ENCODE results near the gene ENAM. TPM values are rescaled to one million over a fixed set of nuclear protein-coding genes. Genes with fewer than 3 reads are reported as not detected.
"Not testable (repeated sequence)": the region's sequence is repeated elsewhere in the genome, so short reads cannot be mapped to it uniquely, and the experiment has no call there.

ENAM gene
- total and polyA plus RNA-seq, 4 donors, result 0.06 to 0.46 TPM; not detected in 2

DNA sequence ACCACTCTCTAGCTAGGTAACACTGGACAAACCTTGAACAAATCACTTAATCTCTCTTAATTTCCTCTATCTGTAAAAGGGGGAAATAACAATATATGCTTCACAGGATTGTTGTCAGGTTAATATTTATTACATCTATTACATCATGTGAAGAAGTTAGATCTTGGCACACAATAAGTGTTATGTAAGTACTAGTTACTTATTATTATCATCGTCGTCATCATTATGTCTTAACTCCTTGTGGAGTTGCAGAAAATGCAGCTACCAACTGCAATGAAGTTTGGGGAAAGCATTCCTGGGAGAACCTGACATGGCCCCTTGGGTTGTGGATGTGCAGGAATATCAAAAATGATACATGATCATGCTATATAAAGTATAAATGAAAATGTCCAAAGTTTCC is 42.5 kb downstream of the ENAM start:
- no peaks in the 10 kb centered on the region for H3K4me1 ChIP-seq (ENCODE audit: control insufficient read depth, insufficient read depth, low read length)
- H3K27me3 ChIP-seq (ENCODE audit: control insufficient read depth, insufficient read depth, low read length), result no peaks in the 10 kb centered on the region
- H3K36me3 ChIP-seq (ENCODE audit: control insufficient read depth, insufficient read depth, low read length), result no peaks in the 10 kb centered on the region
- no peak for DNase-seq (ENCODE audit: low read depth in 4 of 6, low spot score in 6 of 6)
- H3K9me3 ChIP-seq (ENCODE audit: control insufficient read depth, insufficient read depth, low read length), result no peaks in the 10 kb centered on the region
- no peak overlapping the region for H3K4me3 ChIP-seq (ENCODE audit: low read depth, low read length)
- WGBS (ENCODE audit: insufficient coverage), result no CpG with 5 or more reads among the region's 2 CpGs
- no peak overlapping the region for H3K27ac ChIP-seq (ENCODE audit: low read depth, low read length)

DNA sequence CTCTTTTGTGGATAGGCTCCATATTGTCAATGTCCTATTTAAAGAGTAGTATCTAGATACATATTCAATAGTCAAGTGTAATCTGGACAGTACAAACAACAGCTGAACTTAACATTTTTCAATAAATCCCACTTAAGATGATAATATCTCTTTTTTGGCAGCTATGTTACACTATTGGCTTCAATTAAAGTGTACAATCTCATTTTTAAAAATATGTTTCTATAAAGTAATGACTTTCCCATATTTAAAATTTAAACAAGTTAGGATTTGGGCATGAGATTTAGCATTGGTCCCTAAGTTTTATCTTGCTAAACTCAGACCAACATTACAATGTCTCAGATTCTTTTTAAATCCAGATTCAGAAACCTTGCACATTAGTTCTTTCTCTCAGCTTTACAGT is 45.6 kb downstream of the ENAM start:
- Histone ChIP-seq H3K27me3 (ENCODE audit: control insufficient read depth, insufficient read depth, low read length) (no peaks in the 10 kb centered on the region), H3K36me3 (ENCODE audit: control insufficient read depth, insufficient read depth, low read length) (no peaks in the 10 kb centered on the region), H3K4me3 (ENCODE audit: low read depth, low read length) (no peak overlapping the region), H3K9me3 (ENCODE audit: control insufficient read depth, insufficient read depth, low read length) (no peaks in the 10 kb centered on the region), H3K27ac (ENCODE audit: low read depth, low read length) (no peak overlapping the region), H3K4me1 (ENCODE audit: control insufficient read depth, insufficient read depth, low read length) (no peaks in the 10 kb centered on the region)
- no peak for DNase-seq (ENCODE audit: low read depth in 4 of 6, low spot score in 6 of 6)

DNA sequence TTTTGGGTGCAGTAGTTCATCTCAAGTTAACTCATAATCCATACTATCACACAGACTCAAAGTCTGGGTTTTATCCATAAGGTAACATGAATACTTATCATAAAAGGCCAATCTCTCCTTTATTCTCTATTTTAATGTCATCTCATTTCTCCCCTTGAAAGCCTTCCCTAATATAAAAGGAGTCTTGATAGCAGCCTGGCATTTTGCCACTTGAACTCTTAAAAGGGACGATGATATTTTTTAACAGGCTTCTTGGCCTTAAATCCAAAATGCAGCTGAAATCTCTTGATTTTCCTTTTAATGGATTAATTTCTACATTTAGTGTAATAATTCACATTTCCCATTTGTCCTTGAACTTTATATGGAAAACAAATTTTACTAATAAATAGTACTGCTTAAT is 46.2 kb downstream of the ENAM start:
- no peaks in the 10 kb centered on the region for H3K27me3 ChIP-seq (ENCODE audit: control insufficient read depth, insufficient read depth, low read length)
- no peaks in the 10 kb centered on the region for H3K36me3 ChIP-seq (ENCODE audit: control insufficient read depth, insufficient read depth, low read length)
- H3K4me1 ChIP-seq (ENCODE audit: control insufficient read depth, insufficient read depth, low read length), result no peaks in the 10 kb centered on the region
- WGBS (ENCODE audit: insufficient coverage), result no CpG with 5 or more reads among the region's 1 CpG
- H3K9me3 ChIP-seq (ENCODE audit: control insufficient read depth, insufficient read depth, low read length), result no peaks in the 10 kb centered on the region
- no peak overlapping the region for H3K4me3 ChIP-seq (ENCODE audit: low read depth, low read length)
- no peak overlapping the region for H3K27ac ChIP-seq (ENCODE audit: low read depth, low read length)
- no peak for DNase-seq (ENCODE audit: low read depth in 4 of 6, low spot score in 6 of 6)

DNA sequence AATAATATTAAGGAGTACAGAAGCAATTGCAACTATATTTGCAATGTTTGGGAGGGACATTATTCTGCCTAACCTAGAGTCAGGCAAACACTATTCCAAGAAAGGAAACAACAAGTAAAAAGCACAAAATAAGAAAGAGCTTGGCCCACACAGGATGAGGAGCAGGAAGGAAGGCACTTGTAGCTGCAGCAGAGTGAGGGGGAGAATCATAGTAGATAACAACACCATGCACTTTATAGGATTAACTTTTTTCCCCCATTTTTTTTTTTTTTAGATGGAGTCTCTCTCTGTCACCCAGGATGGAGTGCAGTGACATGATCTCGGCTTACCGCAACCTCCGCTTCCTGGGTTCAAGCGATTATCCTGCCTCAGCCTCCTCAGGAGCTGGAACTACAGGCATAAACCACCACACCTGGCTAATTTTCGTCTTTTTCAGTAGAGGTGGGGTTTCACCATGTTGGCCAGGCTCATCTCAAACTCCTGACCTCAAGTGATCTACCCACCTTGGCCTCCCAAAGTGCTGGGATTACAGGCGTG is 48.1 kb downstream of the ENAM start:
- 83% methylated on average over 2 of the region's 6 CpGs for WGBS (ENCODE audit: insufficient coverage)
- Histone ChIP-seq H3K27me3 (ENCODE audit: control insufficient read depth, insufficient read depth, low read length) (no peaks in the 10 kb centered on the region), H3K4me3 (ENCODE audit: low read depth, low read length) (no peak overlapping the region), H3K4me1 (ENCODE audit: control insufficient read depth, insufficient read depth, low read length) (no peaks in the 10 kb centered on the region), H3K27ac (ENCODE audit: low read depth, low read length) (no peak overlapping the region), H3K9me3 (ENCODE audit: control insufficient read depth, insufficient read depth, low read length) (no peaks in the 10 kb centered on the region), H3K36me3 (ENCODE audit: control insufficient read depth, insufficient read depth, low read length) (no peaks in the 10 kb centered on the region)
- no peak for DNase-seq (ENCODE audit: low read depth in 4 of 6, low spot score in 6 of 6)

DNA sequence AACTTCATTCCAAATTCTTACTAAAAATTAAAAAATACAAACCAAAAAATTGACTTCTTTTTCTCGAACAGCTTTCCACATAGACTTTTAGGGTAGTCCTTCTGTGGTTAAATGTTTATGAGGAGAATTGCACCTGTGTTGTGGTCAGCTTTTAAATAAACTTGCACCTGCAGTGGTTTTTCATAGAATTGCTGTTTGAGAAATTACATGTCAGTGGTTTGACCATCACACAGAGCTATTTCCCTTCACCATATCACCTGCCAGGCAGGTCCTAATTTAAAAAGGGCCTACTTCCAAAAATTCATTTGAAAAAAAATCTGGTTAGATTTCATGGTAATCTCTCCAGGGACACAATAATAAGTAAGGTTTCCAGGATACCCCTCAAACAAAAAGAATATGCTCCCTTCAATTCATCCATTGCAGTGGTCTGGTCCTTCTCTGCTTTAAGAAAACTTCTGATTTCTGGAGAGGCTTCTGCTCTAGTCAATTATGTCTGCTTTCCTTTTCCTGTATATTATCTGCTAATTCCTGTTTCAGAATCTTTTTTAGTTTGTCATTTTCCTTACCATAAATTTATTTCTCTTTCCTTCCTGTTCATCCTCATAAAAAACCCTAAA is 49.9 kb downstream of the ENAM start:
- no peaks in the 10 kb centered on the region for H3K27me3 ChIP-seq (ENCODE audit: control insufficient read depth, insufficient read depth, low read length)
- no peak overlapping the region for H3K27ac ChIP-seq (ENCODE audit: low read depth, low read length)
- no CpG with 5 or more reads among the region's 1 CpG for WGBS (ENCODE audit: insufficient coverage)
- no peak for DNase-seq (ENCODE audit: low read depth in 4 of 6, low spot score in 6 of 6)
- H3K4me3 ChIP-seq (ENCODE audit: low read depth, low read length), result no peak overlapping the region
- no peaks in the 10 kb centered on the region for H3K36me3 ChIP-seq (ENCODE audit: control insufficient read depth, insufficient read depth, low read length)
- H3K9me3 ChIP-seq (ENCODE audit: control insufficient read depth, insufficient read depth, low read length), result no peaks in the 10 kb centered on the region
- H3K4me1 ChIP-seq (ENCODE audit: control insufficient read depth, insufficient read depth, low read length), result no peaks in the 10 kb centered on the region

DNA sequence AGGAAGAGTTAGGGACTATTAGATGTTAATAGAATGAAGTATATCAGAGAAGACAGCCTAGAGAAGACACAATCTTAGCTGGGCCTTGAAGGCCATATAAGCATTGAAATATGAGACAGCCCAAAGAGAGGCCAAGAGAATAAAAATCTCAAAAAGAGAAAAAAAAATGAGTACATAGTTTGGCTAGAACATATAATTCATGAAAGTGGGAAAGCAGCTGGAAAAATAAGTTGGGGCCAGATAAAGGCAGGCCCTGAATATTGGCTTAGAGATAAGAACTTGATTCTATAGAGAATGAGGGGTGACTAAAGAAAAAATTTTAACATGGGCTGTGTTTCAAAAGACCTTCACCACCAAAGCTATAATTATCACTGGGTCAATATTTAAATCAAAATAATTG is 52.4 kb downstream of the ENAM start:
- H3K27ac ChIP-seq (ENCODE audit: low read depth, low read length), result no peak overlapping the region
- no peaks in the 10 kb centered on the region for H3K9me3 ChIP-seq (ENCODE audit: control insufficient read depth, insufficient read depth, low read length)
- no peaks in the 10 kb centered on the region for H3K27me3 ChIP-seq (ENCODE audit: control insufficient read depth, insufficient read depth, low read length)
- DNase-seq (ENCODE audit: low read depth in 4 of 6, low spot score in 6 of 6), result no peak
- no peaks in the 10 kb centered on the region for H3K4me1 ChIP-seq (ENCODE audit: control insufficient read depth, insufficient read depth, low read length)
- no peak overlapping the region for H3K4me3 ChIP-seq (ENCODE audit: low read depth, low read length)
- H3K36me3 ChIP-seq (ENCODE audit: control insufficient read depth, insufficient read depth, low read length), result no peaks in the 10 kb centered on the region

DNA sequence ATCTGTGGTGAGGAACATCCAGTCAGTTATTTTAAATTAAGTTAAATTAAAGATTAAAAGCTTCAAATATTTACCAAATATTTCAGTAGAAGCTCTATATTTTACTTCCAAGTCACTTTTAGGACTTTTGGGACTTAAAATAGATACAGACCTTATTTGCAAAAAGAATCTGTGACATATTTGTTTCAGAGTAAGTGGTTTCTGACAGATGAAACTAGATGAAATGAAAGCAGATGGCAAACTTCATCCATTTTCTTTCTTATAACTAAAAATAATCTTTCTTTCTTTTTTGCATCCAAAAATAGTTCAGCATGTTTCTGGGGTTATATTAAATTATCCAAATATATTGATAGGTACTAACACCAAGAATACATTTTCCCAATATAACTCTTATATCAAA is 53.2 kb downstream of the ENAM start:
- Histone ChIP-seq H3K4me3 (ENCODE audit: low read depth, low read length) (no peak overlapping the region), H3K4me1 (ENCODE audit: control insufficient read depth, insufficient read depth, low read length) (no peaks in the 10 kb centered on the region)

DNA sequence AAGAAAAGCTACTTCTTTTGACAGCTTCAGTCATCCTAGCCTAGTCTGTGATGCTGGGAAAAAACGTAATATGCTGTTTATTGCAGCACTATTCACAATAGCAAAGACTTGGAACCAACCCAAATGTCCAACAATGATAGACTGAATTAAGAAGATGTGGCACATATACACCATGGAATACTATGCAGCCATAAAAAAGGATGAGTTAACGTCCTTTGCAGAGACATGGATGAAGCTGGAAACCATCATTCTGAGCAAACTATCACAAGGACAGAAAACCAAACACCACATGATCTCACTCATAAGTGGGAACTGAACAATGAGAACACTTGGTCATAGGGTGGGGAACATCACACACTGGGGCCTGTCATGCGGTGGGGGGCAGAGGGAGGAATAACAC is 53.6 kb downstream of the ENAM start:
- H3K4me3 ChIP-seq (ENCODE audit: low read depth, low read length); H3K36me3 ChIP-seq (ENCODE audit: control insufficient read depth, insufficient read depth, low read length); H3K27ac ChIP-seq (ENCODE audit: low read depth, low read length); H3K27me3 ChIP-seq (ENCODE audit: control insufficient read depth, insufficient read depth, low read length); DNase-seq (ENCODE audit: low read depth in 4 of 6, low spot score in 6 of 6); H3K4me1 ChIP-seq (ENCODE audit: control insufficient read depth, insufficient read depth, low read length); H3K9me3 ChIP-seq (ENCODE audit: control insufficient read depth, insufficient read depth, low read length): not testable (repeated sequence)
- 89% methylated on average over 1 of the region's 3 CpGs for WGBS (ENCODE audit: insufficient coverage)

More for the DNA sequence above, 53.2 kb downstream of the ENAM start:
- H3K9me3 ChIP-seq (ENCODE audit: control insufficient read depth, insufficient read depth, low read length), result no peaks in the 10 kb centered on the region
- no peak for DNase-seq (ENCODE audit: low read depth in 4 of 6, low spot score in 6 of 6)
- no peaks in the 10 kb centered on the region for H3K36me3 ChIP-seq (ENCODE audit: control insufficient read depth, insufficient read depth, low read length)
- no peak overlapping the region for H3K27ac ChIP-seq (ENCODE audit: low read depth, low read length)
- no peaks in the 10 kb centered on the region for H3K27me3 ChIP-seq (ENCODE audit: control insufficient read depth, insufficient read depth, low read length)

DNA sequence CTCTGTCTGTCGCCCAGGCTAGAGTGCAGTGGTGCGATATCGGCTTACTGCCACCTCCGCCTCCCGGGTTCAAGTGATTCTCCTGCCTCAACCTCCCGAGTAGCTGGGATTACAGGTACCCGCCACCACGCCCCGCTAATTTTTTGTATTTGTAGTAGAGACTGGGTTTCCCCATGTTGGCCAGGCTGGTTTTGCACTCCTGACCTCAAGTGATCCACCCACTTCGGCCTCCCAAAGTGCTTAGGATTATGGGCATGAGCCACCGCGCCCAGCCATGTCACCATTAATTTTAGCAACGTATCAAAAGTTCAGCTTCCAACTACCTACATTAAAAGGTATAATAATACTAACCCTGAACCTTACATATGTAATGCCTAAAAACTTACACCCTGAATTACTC is 58.8 kb downstream of the ENAM start:
- Histone ChIP-seq H3K27ac (ENCODE audit: low read depth, low read length) (peak overlapping the region; percentile 97), H3K27me3 (ENCODE audit: control insufficient read depth, insufficient read depth, low read length) (no peaks in the 10 kb centered on the region), H3K4me3 (ENCODE audit: low read depth, low read length) (peak overlapping the region; percentile 82), H3K9me3 (ENCODE audit: control insufficient read depth, insufficient read depth, low read length) (no peaks in the 10 kb centered on the region), H3K36me3 (ENCODE audit: control insufficient read depth, insufficient read depth, low read length) (no peaks in the 10 kb centered on the region), H3K4me1 (ENCODE audit: control insufficient read depth, insufficient read depth, low read length) (peaks cover 17% of the 10 kb centered on the region)
- 66% methylated on average over 9 of the region's 13 CpGs for WGBS (ENCODE audit: insufficient coverage)
- DNase-seq (ENCODE audit: low read depth in 4 of 6, low spot score in 6 of 6), result no peak

DNA sequence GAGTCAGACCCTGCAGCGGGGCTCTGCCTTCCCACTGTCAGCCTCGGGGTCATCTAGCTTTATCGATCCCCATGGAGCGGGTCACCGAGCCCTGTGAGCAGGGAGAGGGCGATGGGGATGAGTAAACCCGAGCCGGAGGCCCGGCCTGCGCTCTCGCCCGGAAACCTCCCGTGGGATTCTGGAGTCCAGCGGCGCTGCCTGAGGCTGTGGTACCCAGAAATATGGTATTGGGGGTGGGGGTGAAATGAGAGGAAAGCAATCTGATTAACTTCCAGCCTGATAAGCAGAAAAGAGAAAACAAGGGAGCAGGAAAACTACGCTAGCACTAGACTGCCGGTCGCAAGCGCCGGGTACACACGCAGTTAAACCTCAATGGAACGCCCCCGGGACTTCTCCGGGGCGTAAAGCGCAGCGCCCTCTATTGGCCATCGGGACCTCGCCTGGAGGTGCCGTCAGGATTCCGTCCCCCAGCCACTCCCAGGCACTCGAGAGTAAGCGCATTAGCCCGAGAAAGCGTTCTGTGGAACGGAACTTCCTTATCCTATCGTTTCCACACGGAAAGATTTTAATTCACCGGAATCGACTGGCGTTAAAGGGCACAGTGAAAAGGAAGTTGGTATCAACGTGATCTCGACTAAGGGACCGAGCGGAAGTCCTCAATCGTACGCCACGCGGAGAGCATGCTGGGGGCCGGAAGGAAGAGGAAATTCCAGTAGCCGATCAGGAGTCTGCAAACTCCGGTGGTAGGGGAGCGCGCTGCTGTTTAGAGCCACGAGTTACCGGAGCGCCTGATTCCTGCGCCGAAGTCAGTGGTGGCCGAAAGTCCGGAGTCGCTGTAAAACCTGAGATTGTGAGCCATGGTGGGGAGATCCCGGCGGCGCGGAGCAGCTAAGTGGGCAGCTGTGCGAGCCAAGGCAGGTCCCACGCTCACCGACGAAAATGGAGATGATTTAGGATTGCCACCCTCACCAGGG is 59.6 kb downstream of the ENAM start, which contains the start of gene UTP3:
Gene UTP3, plus strand, starts transcription at position 712 of the 974 bp plus-strand sequence. Its CDS starts 146 bp downstream, at position 858.
- WGBS (ENCODE audit: insufficient coverage), result 0% methylated on average over 64 of the region's 70 CpGs
- peaks cover 17% of the 10 kb centered on the region for H3K4me1 ChIP-seq (ENCODE audit: control insufficient read depth, insufficient read depth, low read length)

More for the DNA sequence above, 59.6 kb downstream of the ENAM start, which contains the start of gene UTP3:
- H3K4me3 ChIP-seq (ENCODE audit: low read depth, low read length), result peak within 1 kb of the TSS; percentile 82
- no peaks in the 10 kb centered on the region for H3K36me3 ChIP-seq (ENCODE audit: control insufficient read depth, insufficient read depth, low read length)
- peak within 1 kb of the TSS; percentile 97 for H3K27ac ChIP-seq (ENCODE audit: low read depth, low read length)
- H3K27me3 ChIP-seq (ENCODE audit: control insufficient read depth, insufficient read depth, low read length), result no peaks in the 10 kb centered on the region
- DNase-seq (ENCODE audit: low read depth in 4 of 6, low spot score in 6 of 6), result peak; percentile 96 to 100 (median 98)
- no peaks in the 10 kb centered on the region for H3K9me3 ChIP-seq (ENCODE audit: control insufficient read depth, insufficient read depth, low read length)
